ENCODE measurements around the gene MCTP1.

DNA sequence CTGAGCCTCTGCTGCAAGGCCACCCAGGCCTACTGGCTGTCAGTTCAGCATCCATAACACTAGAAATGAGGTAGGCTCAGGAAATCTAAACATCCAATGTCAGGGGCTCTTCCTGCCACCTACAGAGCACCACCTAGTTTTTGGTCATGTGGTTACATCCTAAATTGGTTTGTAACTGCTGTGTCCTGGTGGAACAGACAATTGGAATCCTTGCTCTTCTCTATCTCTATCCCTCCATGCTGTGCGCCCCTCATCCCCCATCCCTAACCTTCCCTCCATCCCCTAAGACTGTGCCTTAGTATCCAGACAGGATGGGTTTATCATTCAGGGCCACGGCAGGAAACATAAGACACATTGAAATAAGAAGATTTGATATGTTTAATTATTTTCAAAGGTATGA, 11.4 kb upstream of the MCTP1 start:
- TF ChIP-seq, protein P1, sequence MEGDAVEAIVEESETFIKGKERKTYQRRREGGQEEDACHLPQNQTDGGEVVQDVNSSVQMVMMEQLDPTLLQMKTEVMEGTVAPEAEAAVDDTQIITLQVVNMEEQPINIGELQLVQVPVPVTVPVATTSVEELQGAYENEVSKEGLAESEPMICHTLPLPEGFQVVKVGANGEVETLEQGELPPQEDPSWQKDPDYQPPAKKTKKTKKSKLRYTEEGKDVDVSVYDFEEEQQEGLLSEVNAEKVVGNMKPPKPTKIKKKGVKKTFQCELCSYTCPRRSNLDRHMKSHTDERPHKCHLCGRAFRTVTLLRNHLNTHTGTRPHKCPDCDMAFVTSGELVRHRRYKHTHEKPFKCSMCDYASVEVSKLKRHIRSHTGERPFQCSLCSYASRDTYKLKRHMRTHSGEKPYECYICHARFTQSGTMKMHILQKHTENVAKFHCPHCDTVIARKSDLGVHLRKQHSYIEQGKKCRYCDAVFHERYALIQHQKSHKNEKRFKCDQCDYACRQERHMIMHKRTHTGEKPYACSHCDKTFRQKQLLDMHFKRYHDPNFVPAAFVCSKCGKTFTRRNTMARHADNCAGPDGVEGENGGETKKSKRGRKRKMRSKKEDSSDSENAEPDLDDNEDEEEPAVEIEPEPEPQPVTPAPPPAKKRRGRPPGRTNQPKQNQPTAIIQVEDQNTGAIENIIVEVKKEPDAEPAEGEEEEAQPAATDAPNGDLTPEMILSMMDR (IDR thresholded peaks at IDR 0.05; ENCODE audit: low read depth, low read length) = no peak
- no peak for TF ChIP-seq EZH2phosphoT487 (IDR thresholded peaks at IDR 0.05; ENCODE audit: low read depth)

Measured in OCI-LY3 (cell line).